A549 (cell line): Measurements from ENCODE around the gene MLC1. TPM values are rescaled to one million over a fixed set of nuclear protein-coding genes. Genes with fewer than 3 reads are reported as not detected.

Experiments
- ATAC-seq, 2 experiments: fragments of 200-7000 bp in 1 of 2; fragments of >200 bp in 1 of 2; cut with Nextera tagmentation in 1 of 2; cut with Tn5 transposase in 1 of 2; 3 replicates each; pipeline versions ENCODE4 v1.8.0 to v1.9.1; 2018 to 2020; ENCODE audit warnings: mild to moderate bottlenecking in 1 of 2, moderate library complexity in 1 of 2
- CTCF ChIA-PET: fragments of 300-600 bp; sonication (Branson Sonifier 250); formaldehyde crosslinking; extraction: SDS; loops from one replicate; lab custom pipeline; 2021; ENCODE audit warnings: antibody characterized with exemption, inconsistent platforms; lab: Yijun Ruan, JAX
- POLR2A ChIA-PET: fragments of 350-600 bp; formaldehyde crosslinking; extraction: SDS; loops from one replicate; lab custom pipeline; 2021; ENCODE audit warnings: antibody characterized with exemption, inconsistent platforms; lab: Yijun Ruan, JAX
- DNase-seq, 2 experiments: peaks; one replicate each; pipeline versions ENCODE4 v3.0.0 to v3.0.0-alpha.2; 2011 to 2016; ENCODE audit warnings: low read depth in 1 of 2, low spot score in 1 of 2
- FAIRE-seq: peaks from 2 replicates; lab custom pipeline; 2011; peaks lifted over from hg19 to GRCh38; lab: Jason Lieb, UNC
- H3K27ac ChIP-seq, 2 experiments: fragments of >200 bp; sonication (Bioruptor Twin); formaldehyde crosslinking; 3 replicates each; pipeline ENCODE4 v1.5.1; 2016 to 2017
- H3K4me1 ChIP-seq: fragments of >200 bp; sonication (Bioruptor Twin); formaldehyde crosslinking; 3 replicates; pipeline ENCODE4 v1.6.1; 2016
- H3K4me2 ChIP-seq: fragments of >200 bp; sonication (Bioruptor Twin); formaldehyde crosslinking; 3 replicates; pipeline ENCODE4 v1.6.1; 2016
- H3K4me3 ChIP-seq: fragments of >200 bp; sonication (Bioruptor Twin); formaldehyde crosslinking; 3 replicates; pipeline ENCODE4 v1.5.1; 2016
- H3K9me3 ChIP-seq: fragments of >200 bp; sonication (Bioruptor Twin); formaldehyde crosslinking; 3 replicates; pipeline ENCODE4 v1.6.1; 2016
- BHLHE40 ChIP-seq: IDR thresholded peaks from 2 replicates; pipeline ENCODE4 v1.6.1; 2012; ENCODE audit warnings: low read depth, low read length, inconsistent platforms
- CBX8 ChIP-seq: fragments of 200-600 bp; sonication (generic); IDR thresholded peaks from 2 replicates; pipeline ENCODE4 v1.6.1; 2016
- CEBPB ChIP-seq, 2 experiments: fragments of >200 bp in 1 of 2; sonication (Bioruptor Twin) in 1 of 2; formaldehyde crosslinking in 1 of 2; IDR thresholded peaks; 2 replicates each; pipeline ENCODE4 v1.6.1; 2012 to 2016
- EHF ChIP-seq: fragments of 250-450 bp; sonication (Bioruptor Pico); IDR thresholded peaks from 2 replicates; pipeline ENCODE4 v1.5.0; 2020; ENCODE audit warnings: mild to moderate bottlenecking
- ESRRA ChIP-seq: fragments of 150-350 bp; IDR thresholded peaks from 2 replicates; pipeline ENCODE4 v1.6.1; 2014; ENCODE audit warnings: mild to moderate bottlenecking, low read length, borderline replicate concordance
- FOSB ChIP-seq: fragments of 250-450 bp; sonication (Bioruptor Pico); IDR thresholded peaks from 2 replicates; pipeline ENCODE4 v1.5.0; 2020; ENCODE audit warnings: mild to moderate bottlenecking, moderate library complexity
- FOSL2 ChIP-seq, 2 experiments: fragments of 450-650 bp in 1 of 2; fragments of >200 bp in 1 of 2; sonication (Bioruptor Twin) in 1 of 2; formaldehyde crosslinking; IDR thresholded peaks; 2 replicates each; pipeline versions ENCODE4 v1.5.0 to v1.6.1; 2016 to 2020; ENCODE audit warnings: mild to moderate bottlenecking in 1 of 2, moderate library complexity in 1 of 2
- FOXS1 ChIP-seq: fragments of 250-450 bp; sonication (Bioruptor Pico); IDR thresholded peaks from 2 replicates; pipeline ENCODE4 v1.5.0; 2020; ENCODE audit warnings: mild to moderate bottlenecking, moderate library complexity
- JUN ChIP-seq, 2 experiments: fragments of >200 bp; sonication (Bioruptor Twin); formaldehyde crosslinking; IDR thresholded peaks; 2 replicates in 1 of 2; 3 replicates in 1 of 2; pipeline ENCODE4 v1.6.1; 2016 to 2017
- JUNB ChIP-seq: fragments of >200 bp; sonication (Bioruptor Twin); formaldehyde crosslinking; IDR thresholded peaks from 2 replicates; pipeline ENCODE4 v1.6.1; 2016
- MAFK ChIP-seq: fragments of 450-650 bp; IDR thresholded peaks from 2 replicates; pipeline ENCODE4 v1.6.1; 2014; ENCODE audit not compliant: partially characterized antibody
- MAZ ChIP-seq: fragments of 150-350 bp; IDR thresholded peaks from 2 replicates; pipeline ENCODE4 v1.6.1; 2014; ENCODE audit warnings: antibody characterized with exemption, low read depth, low read length, borderline replicate concordance
- NPAS2 ChIP-seq: fragments of 250-450 bp; sonication (Bioruptor Pico); IDR thresholded peaks from 2 replicates; pipeline ENCODE4 v1.8.0; 2022; ENCODE audit warnings: mild to moderate bottlenecking, moderate library complexity, borderline replicate concordance
- POLR2A ChIP-seq: IDR thresholded peaks from 2 replicates; pipeline ENCODE4 v1.6.1; 2012; ENCODE audit warnings: mild to moderate bottlenecking, low read length
- RFX5 ChIP-seq: fragments of 450-650 bp; IDR thresholded peaks from 2 replicates; pipeline ENCODE4 v1.7.1; 2014; ENCODE audit warnings: antibody characterized with exemption, mild to moderate bottlenecking, moderate library complexity
- SMC3 ChIP-seq: fragments of >200 bp; sonication (Bioruptor Twin); formaldehyde crosslinking; IDR thresholded peaks from 3 replicates; pipeline ENCODE4 v1.6.1; 2018; ENCODE audit warnings: inconsistent platforms
- ZSCAN20 ChIP-seq: fragments of 250-450 bp; sonication (Bioruptor Pico); IDR thresholded peaks from 2 replicates; pipeline ENCODE4 v1.8.0; 2022; ENCODE audit warnings: mild to moderate bottlenecking, moderate library complexity
- WGBS: methylation state at CpG from one replicate; pipeline ENCODE4 v1.1.6; 2017; ENCODE audit errors: missing lambda C conversion rate; 5-methylcytosine and 5-hydroxymethylcytosine counted together
- polyA plus RNA-seq, 4 experiments: library from polyadenylated mRNA; depleted of rRNA in 3 of 4; stranded (reverse); fragments of >200 nt; fragmentation: RNase III in 1 of 4; extraction: RNeasy Plus Mini Kit Qiagen cat#74134 plus additional on column Dnase treatment in 1 of 4; gene quantifications; 2 replicates in 3 of 4; 3 replicates in 1 of 4; pipeline ENCODE4 v1.2.3, GENCODE V29; 2011 to 2017
- TF ChIP-seq, protein P1 (sequence below): fragments of 450-650 bp; IDR thresholded peaks from 2 replicates; pipeline ENCODE4 v1.6.1; 2014; ENCODE audit warnings: antibody characterized with exemption
- TF ChIP-seq, protein P2 (sequence below): fragments of 150-350 bp; IDR thresholded peaks from 2 replicates; pipeline ENCODE4 v1.6.1; 2014; ENCODE audit warnings: low read depth, mild to moderate bottlenecking, low read length
- TF ChIP-seq, protein P3 (sequence below): IDR thresholded peaks from 2 replicates; pipeline ENCODE4 v1.6.1; 2012; ENCODE audit warnings: low read depth, borderline replicate concordance
- TF ChIP-seq, protein P4 (sequence below): fragments of 250-450 bp; sonication (Bioruptor Pico); IDR thresholded peaks from 2 replicates; pipeline ENCODE4 v1.5.0; 2021; ENCODE audit warnings: mild to moderate bottlenecking, moderate library complexity, borderline replicate concordance
- TF ChIP-seq, protein P5 (sequence below): IDR thresholded peaks from 2 replicates; pipeline ENCODE4 v1.6.1; 2012

MLC1 gene
- polyA plus RNA-seq, 2 of the 4 experiments (the other 2 are of a cell fraction): not detected

DNA sequence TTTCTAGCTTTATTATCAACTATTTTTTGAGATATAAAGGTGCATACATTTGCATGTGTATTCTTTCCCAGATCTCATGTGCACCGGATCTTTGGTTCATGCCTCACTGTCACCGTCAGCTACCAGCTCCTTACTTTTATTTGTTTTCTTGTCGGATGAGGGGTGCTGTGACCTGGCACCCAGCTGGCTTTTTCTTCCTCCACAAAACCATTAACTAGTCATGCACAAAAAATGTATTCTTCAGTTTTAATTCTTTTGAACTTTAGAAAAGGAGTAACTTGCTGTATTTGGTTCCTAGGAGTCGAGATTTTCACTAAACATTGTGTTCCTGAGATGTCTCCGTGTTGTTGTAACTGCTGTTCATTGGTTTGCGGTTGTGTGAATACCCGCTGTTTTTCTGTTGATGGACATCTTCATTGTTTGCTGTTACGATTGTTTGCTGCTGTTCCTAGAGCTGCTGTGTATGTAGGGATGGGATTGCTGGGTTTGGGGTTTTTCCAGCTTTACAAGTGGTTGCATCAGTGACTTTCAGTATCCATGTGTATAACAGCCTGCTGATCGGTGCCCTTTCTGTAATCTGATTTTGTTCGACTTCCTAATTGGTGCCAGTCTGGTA is 44.0 kb upstream of the MLC1 start:
- FAIRE-seq (no peak), DNase-seq (no peak), ATAC-seq (no peak)
- Histone ChIP-seq H3K27ac (no peak overlapping the region), H3K4me1 (no peaks in the 10 kb centered on the region), H3K9me3 (0 out of 3 replicates have a peak, but pooled peaks cover 3% of the 10 kb centered on the region), H3K4me3 (no peak overlapping the region), H3K4me2 (no peak overlapping the region)
- WGBS: 70% methylated on average over 10 of the region's 10 CpGs
- POLR2A ChIA-PET: no interaction called here
- TF ChIP-seq RFX5 (no peak), ZSCAN20 (CRISPR knock-in tag) (no peak), FOSL2 (IDR thresholded peaks at IDR 0.05) (no peak), FOSL2 (CRISPR knock-in tag; IDR thresholded peaks at IDR 0.05) (no peak), MAFK (no peak)
- CTCF ChIA-PET: interaction anchor here (1.2 kb wide), 1 partner anchor 20 kb away, joined by 4 read pairs; no protein-coding TSS in a partner anchor

DNA sequence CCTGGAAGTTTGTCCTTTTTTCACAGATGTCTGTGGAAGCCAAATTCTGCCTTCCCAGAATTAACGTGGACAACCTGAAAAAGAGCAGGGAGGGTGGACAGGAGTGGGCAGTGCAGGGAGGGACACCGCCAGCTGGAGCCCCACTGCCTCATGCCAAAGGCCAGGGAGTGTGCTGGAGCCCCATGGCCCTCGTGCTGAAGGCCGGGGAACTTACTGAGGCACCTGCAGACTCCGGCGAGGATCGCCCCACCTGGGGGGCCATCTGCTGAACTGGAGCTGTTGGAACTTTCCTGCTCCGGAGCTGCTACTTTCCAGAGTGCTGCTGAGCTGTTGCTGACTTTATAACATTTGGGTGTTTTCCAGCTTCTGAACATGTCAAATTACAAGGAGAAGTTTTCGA is 39.8 kb upstream of the MLC1 start:
- ATAC-seq (no peak), DNase-seq (no peak), FAIRE-seq (no peak)
- Histone ChIP-seq H3K4me1 (no peaks in the 10 kb centered on the region), H3K27ac (no peak overlapping the region), H3K4me2 (no peak overlapping the region), H3K4me3 (no peak overlapping the region), H3K9me3 (peaks cover 15% of the 10 kb centered on the region; the same call in 2 of the 3 replicates)
- POLR2A ChIA-PET: no interaction called here
- CTCF ChIA-PET: interaction anchor here (1.4 kb wide), 1 partner anchor 24 kb away, joined by 4 read pairs; no protein-coding TSS in a partner anchor
- TF ChIP-seq FOXS1 (CRISPR knock-in tag): no peak
- TF ChIP-seq EHF (CRISPR knock-in tag): no peak
- TF ChIP-seq, protein P1, sequence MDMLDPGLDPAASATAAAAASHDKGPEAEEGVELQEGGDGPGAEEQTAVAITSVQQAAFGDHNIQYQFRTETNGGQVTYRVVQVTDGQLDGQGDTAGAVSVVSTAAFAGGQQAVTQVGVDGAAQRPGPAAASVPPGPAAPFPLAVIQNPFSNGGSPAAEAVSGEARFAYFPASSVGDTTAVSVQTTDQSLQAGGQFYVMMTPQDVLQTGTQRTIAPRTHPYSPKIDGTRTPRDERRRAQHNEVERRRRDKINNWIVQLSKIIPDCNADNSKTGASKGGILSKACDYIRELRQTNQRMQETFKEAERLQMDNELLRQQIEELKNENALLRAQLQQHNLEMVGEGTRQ: no peak
- TF ChIP-seq, protein P2, sequence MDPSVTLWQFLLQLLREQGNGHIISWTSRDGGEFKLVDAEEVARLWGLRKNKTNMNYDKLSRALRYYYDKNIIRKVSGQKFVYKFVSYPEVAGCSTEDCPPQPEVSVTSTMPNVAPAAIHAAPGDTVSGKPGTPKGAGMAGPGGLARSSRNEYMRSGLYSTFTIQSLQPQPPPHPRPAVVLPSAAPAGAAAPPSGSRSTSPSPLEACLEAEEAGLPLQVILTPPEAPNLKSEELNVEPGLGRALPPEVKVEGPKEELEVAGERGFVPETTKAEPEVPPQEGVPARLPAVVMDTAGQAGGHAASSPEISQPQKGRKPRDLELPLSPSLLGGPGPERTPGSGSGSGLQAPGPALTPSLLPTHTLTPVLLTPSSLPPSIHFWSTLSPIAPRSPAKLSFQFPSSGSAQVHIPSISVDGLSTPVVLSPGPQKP: no peak
- TF ChIP-seq FOSB (CRISPR knock-in tag): no peak
- no peak for TF ChIP-seq MAZ
- 18% methylated on average over 4 of the region's 9 CpGs for WGBS

DNA sequence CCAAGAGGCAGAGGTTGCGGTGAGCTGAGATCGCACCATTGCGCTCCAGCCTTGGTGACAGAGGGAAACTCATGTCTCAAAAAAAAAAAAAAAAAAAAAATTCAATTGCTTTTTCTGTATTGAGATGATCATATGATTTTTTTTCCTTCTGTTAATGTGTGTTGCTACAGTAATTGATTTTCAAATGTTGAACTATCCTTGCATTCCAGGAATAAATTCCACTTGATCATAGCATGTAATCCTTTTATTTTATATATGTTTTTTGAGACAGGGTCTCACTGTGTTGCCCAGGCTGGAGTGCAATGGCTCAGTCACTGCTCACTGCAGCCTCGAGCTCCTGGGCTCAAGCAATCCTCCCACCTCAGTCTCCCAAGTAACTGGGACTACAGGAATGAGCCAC is 37.9 kb upstream of the MLC1 start:
- POLR2A ChIA-PET: no interaction called here
- Histone ChIP-seq H3K4me1 (peaks cover 9% of the 10 kb centered on the region; the same call in 2 of the 3 replicates), H3K4me3 (no peak overlapping the region), H3K9me3 (peaks cover 15% of the 10 kb centered on the region; the same call in 2 of the 3 replicates), H3K27ac (no peak overlapping the region), H3K4me2 (no peak overlapping the region)
- no peak for ATAC-seq
- TF ChIP-seq CBX8 (no peak), NPAS2 (no peak), SMC3 (no peak), POLR2A (no peak), JUNB (no peak), JUN (IDR thresholded peaks at IDR 0.05) (no peak), CEBPB (IDR thresholded peaks at IDR 0.05) (no peak), BHLHE40 (no peak), ESRRA (no peak)
- TF ChIP-seq, protein P2: no peak
- TF ChIP-seq, protein P1: no peak
- TF ChIP-seq, protein P3, sequence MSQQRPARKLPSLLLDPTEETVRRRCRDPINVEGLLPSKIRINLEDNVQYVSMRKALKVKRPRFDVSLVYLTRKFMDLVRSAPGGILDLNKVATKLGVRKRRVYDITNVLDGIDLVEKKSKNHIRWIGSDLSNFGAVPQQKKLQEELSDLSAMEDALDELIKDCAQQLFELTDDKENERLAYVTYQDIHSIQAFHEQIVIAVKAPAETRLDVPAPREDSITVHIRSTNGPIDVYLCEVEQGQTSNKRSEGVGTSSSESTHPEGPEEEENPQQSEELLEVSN: no peak
- TF ChIP-seq, protein P4, sequence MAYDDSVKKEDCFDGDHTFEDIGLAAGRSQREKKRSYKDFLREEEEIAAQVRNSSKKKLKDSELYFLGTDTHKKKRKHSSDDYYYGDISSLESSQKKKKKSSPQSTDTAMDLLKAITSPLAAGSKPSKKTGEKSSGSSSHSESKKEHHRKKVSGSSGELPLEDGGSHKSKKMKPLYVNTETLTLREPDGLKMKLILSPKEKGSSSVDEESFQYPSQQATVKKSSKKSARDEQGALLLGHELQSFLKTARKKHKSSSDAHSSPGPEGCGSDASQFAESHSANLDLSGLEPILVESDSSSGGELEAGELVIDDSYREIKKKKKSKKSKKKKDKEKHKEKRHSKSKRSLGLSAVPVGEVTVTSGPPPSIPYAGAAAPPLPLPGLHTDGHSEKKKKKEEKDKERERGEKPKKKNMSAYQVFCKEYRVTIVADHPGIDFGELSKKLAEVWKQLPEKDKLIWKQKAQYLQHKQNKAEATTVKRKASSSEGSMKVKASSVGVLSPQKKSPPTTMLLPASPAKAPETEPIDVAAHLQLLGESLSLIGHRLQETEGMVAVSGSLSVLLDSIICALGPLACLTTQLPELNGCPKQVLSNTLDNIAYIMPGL (CRISPR knock-in tag): no peak
- TF ChIP-seq, protein P5, sequence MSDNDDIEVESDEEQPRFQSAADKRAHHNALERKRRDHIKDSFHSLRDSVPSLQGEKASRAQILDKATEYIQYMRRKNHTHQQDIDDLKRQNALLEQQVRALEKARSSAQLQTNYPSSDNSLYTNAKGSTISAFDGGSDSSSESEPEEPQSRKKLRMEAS: no peak
- CTCF ChIA-PET: interaction anchor here (0.6 kb wide), 1 partner anchor 109 kb away, joined by 3 read pairs; no protein-coding TSS in a partner anchor
- FAIRE-seq: no peak
- WGBS: 43% methylated on average over 4 of the region's 4 CpGs
- DNase-seq: no peak
